GM19397 (cell line): ENCODE data around the gene ATXN7L1.

Experiments
- ATAC-seq: cut with Tn5 transposase; IDR thresholded peaks from one replicate; pipeline ENCODE4 v1.9.1; 2021; ENCODE audit warnings: mild to moderate bottlenecking, moderate library complexity; ENCODE audit not compliant: unreplicated experiment

Gene ATXN7L1

GRCh38 chr7:105748701-105749100, 127.7 kb downstream of the ATXN7L1 start:
- ATAC-seq, result no peak

GRCh38 chr7:105745681-105746330, 130.6 kb downstream of the ATXN7L1 start:
- ATAC-seq, result no peak

GRCh38 chr7:105744258-105744657, 132.1 kb downstream of the ATXN7L1 start:
- ATAC-seq, result no peak

- ATAC-seq, result no peak
Measured at GRCh38 chr7:105743351-105744090, 132.9 kb downstream of the ATXN7L1 start.

GRCh38 chr7:105742787-105743186, 133.6 kb downstream of the ATXN7L1 start:
- ATAC-seq, result no peak

GRCh38 chr7:105741982-105742381, 134.4 kb downstream of the ATXN7L1 start:
- no peak for ATAC-seq

- no peak for ATAC-seq
Measured at GRCh38 chr7:105738133-105738532, 138.3 kb downstream of the ATXN7L1 start.

- ATAC-seq, result no peak
Measured at GRCh38 chr7:105734233-105734632, 142.2 kb downstream of the ATXN7L1 start.

- no peak for ATAC-seq
Measured at GRCh38 chr7:105731042-105731441, 145.4 kb downstream of the ATXN7L1 start.

GRCh38 chr7:105728028-105728427, 148.4 kb downstream of the ATXN7L1 start:
- ATAC-seq, result no peak

- no peak for ATAC-seq
Measured at GRCh38 chr7:105724688-105725087, 151.7 kb downstream of the ATXN7L1 start.

- no peak for ATAC-seq
Measured at GRCh38 chr7:105723572-105723971, 152.8 kb downstream of the ATXN7L1 start.

GRCh38 chr7:105721571-105722104, 154.8 kb downstream of the ATXN7L1 start:
- ATAC-seq, result no peak

GRCh38 chr7:105719919-105720318, 156.5 kb downstream of the ATXN7L1 start:
- no peak for ATAC-seq

- no peak for ATAC-seq
Measured at GRCh38 chr7:105719395-105719794, 157.0 kb downstream of the ATXN7L1 start.

- no peak for ATAC-seq
Measured at GRCh38 chr7:105718511-105718925, 157.9 kb downstream of the ATXN7L1 start.

- ATAC-seq, result no peak
Measured at GRCh38 chr7:105715528-105715927, 160.9 kb downstream of the ATXN7L1 start.

GRCh38 chr7:105713488-105714465, 162.6 kb downstream of the ATXN7L1 start:
- no peak for ATAC-seq

GRCh38 chr7:105712877-105713276, 163.5 kb downstream of the ATXN7L1 start:
- no peak for ATAC-seq

GRCh38 chr7:105711726-105712402, 164.5 kb downstream of the ATXN7L1 start:
- ATAC-seq, result no peak
